Right lobe of liver (tissue), 6 donors: ENCODE data around the gene BAZ2A. TPM values are rescaled to one million over a fixed set of nuclear protein-coding genes. Genes with fewer than 3 reads are reported as not detected.

Experiments
- ATAC-seq, 4 donors: fragments of 200-7000 bp; cut with Tn5 transposase; one replicate each; pipeline ENCODE4 v1.9.1; 2020; ENCODE audit warnings: mild to moderate bottlenecking in 4 of 4, moderate library complexity in 4 of 4
- DNase-seq, 3 donors: peaks; one replicate each; pipeline ENCODE4 v3.0.0-alpha.2; 2020
- H3K27ac ChIP-seq, 3 donors: fragments of 200-600 bp; one replicate each; pipeline ENCODE4 v1.8.0; 2022
- H3K27me3 ChIP-seq, 2 donors: fragments of 200-600 bp; one replicate each; pipeline ENCODE4 v1.8.0; 2022
- H3K36me3 ChIP-seq, 4 donors: fragments of 200-600 bp; sonication (generic) in 1 of 4; one replicate each; pipeline versions ENCODE4 v1.5.1 to v1.8.0; 2017 to 2022; ENCODE audit warnings: control low read depth in 1 of 4
- H3K4me1 ChIP-seq, 4 donors: fragments of 200-600 bp; sonication (generic) in 1 of 4; one replicate each; pipeline versions ENCODE4 v1.5.1 to v1.8.0; 2017 to 2022; ENCODE audit warnings: control low read depth in 1 of 4
- H3K4me3 ChIP-seq, 3 donors: fragments of 200-600 bp; one replicate each; pipeline ENCODE4 v1.8.0; 2022
- H3K9me3 ChIP-seq, 4 donors: fragments of 200-600 bp; sonication (generic) in 1 of 4; one replicate each; pipeline versions ENCODE4 v1.5.1 to v1.8.0; 2017 to 2022; ENCODE audit warnings: control low read depth in 1 of 4
- CTCF ChIP-seq, 4 donors: fragments of 200-600 bp in 3 of 4; fragments of 450-650 bp in 1 of 4; IDR thresholded peaks; one replicate each; pipeline versions ENCODE4 v1.5.1 to v1.8.0; 2016 to 2022; ENCODE audit warnings: antibody characterized with exemption in 4 of 4, mild to moderate bottlenecking in 2 of 4
- POLR2A ChIP-seq: fragments of 450-650 bp; IDR thresholded peaks from one replicate; pipeline ENCODE4 v1.6.1; 2017; ENCODE audit warnings: antibody characterized with exemption, mild to moderate bottlenecking
- WGBS: methylation state at CpG from one replicate; pipeline ENCODE4 v1.1.6; 2018; ENCODE audit warnings: low coverage, low lambda C conversion rate; ENCODE audit not compliant: insufficient coverage; ENCODE audit errors: missing lambda C conversion rate; 5-methylcytosine and 5-hydroxymethylcytosine counted together
- intact Hi-C, 2 donors: fragments of 100-400 bp; cut with DNase I; formaldehyde crosslinking; loops; one replicate each; pipeline versions ENCODE4 v1.11.2 to v1.14.1; 2022
- total RNA-seq, 6 experiments: library from RNA; depleted of rRNA in 2 of 6; stranded (reverse); fragments of >200 nt in 2 of 6; fragmentation: NEBNext Ultra II Directional in 3 of 6; extraction: Animal tissue kit (Norgen Biotek cat#: 25700) in 3 of 6; gene quantifications; one replicate each; pipeline versions ENCODE4 v1.1.0 to v1.2.4, GENCODE V29; 2016 to 2023
- donor health status: DM: no; HTN: yes; CAD: no.
- donor health status: DM: no; HTN: no; CAD: no.
- donor health status: DM: no; HTN: no; CAD: no.
- donor health status: DM: no; HTN: yes; CAD: no.
- donor health status: DM: no; HTN: yes; CAD: no.

Gene BAZ2A
- total RNA-seq, 6 experiments from 2014 or later = 21.8 to 45.7 (median 33.4) TPM

GRCh38 chr12:56636675-56637540 lies 6.8 kb upstream of the BAZ2A start:
- peak; percentile 98 to 99 (median 99) for DNase-seq
- intact Hi-C loops = no loop called here
- H3K9me3 ChIP-seq = no peaks in the 10 kb centered on the region
- H3K4me1 ChIP-seq = peaks cover 0 to 36% (median 14%) of the 10 kb centered on the region in 4 donors
- TF ChIP-seq POLR2A = peak; percentile 26
- peak; percentile 43 to 65 (median 56) for TF ChIP-seq CTCF (IDR thresholded peaks at IDR 0.05)
- H3K27ac ChIP-seq = peak overlapping the region; percentile 84 to 92 (median 90)
- WGBS = 2% methylated on average over 12 of the region's 12 CpGs
- peaks cover 3 to 46% (median 29%) of the 10 kb centered on the region in 4 donors for H3K36me3 ChIP-seq
- ATAC-seq = peak; percentile 75 to 87 (median 80)
- H3K27me3 ChIP-seq = no peaks in the 10 kb centered on the region
- peak overlapping the region; percentile 64 to 88 (median 86) for H3K4me3 ChIP-seq

DNA sequence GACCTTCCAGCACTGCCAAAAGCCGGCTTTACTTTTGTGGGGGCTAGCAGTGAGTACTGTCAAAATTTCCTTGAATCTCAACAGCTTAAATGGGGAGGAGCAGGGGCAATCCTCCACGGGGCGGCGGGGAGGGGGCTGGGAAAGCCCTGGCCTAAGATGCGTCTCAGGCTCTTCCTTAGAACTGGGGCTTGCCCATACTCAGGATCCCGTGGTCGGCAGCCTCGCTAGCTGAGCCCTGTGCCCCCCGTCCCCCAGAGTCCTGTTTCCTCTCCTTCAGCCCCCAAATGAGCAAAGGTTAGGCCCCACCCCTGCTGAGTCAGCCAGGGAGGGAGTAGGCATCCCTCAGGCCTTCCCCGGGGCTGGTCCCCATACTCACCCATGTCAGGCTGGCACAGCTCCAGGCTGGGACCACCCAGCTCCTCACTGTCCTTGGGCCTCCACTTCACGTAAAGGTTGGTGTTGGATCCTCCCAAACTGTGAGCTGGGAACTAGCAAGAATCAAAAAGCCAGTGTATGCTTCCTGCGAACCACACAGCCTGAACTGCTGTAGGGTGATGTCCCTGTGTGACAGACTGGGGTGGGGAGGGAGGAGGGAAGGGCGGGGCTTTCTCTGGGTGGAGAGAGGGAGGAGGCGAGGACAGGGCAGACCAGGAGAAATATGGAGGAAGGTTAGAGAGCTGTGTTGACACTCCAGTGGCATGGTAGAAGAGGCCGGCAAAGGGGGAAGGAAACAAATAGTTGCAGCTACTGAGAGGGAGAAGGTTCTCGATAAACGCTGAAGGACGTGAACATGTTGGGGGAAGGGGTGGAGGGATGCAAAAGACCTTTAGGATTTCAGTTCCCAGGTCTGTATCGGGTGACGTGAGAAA lies 5.9 kb upstream of the BAZ2A start:
- peak overlapping the region; percentile 64 to 88 (median 86) for H3K4me3 ChIP-seq
- no peaks in the 10 kb centered on the region for H3K9me3 ChIP-seq
- WGBS = under 1% methylated on average over 17 of the region's 20 CpGs
- peak; percentile 90 to 94 (median 94) for DNase-seq
- no peaks in the 10 kb centered on the region for H3K27me3 ChIP-seq
- intact Hi-C loops = no loop called here
- ATAC-seq = peak; percentile 73 to 84 (median 75)
- peaks cover 0 to 37% (median 22%) of the 10 kb centered on the region in 4 donors for H3K36me3 ChIP-seq
- H3K27ac ChIP-seq = peak overlapping the region; percentile 84 to 92 (median 90)
- H3K4me1 ChIP-seq = peaks cover 0 to 43% (median 17%) of the 10 kb centered on the region in 4 donors
- TF ChIP-seq POLR2A (no peak), CTCF (IDR thresholded peaks at IDR 0.05) (no peak)

DNA sequence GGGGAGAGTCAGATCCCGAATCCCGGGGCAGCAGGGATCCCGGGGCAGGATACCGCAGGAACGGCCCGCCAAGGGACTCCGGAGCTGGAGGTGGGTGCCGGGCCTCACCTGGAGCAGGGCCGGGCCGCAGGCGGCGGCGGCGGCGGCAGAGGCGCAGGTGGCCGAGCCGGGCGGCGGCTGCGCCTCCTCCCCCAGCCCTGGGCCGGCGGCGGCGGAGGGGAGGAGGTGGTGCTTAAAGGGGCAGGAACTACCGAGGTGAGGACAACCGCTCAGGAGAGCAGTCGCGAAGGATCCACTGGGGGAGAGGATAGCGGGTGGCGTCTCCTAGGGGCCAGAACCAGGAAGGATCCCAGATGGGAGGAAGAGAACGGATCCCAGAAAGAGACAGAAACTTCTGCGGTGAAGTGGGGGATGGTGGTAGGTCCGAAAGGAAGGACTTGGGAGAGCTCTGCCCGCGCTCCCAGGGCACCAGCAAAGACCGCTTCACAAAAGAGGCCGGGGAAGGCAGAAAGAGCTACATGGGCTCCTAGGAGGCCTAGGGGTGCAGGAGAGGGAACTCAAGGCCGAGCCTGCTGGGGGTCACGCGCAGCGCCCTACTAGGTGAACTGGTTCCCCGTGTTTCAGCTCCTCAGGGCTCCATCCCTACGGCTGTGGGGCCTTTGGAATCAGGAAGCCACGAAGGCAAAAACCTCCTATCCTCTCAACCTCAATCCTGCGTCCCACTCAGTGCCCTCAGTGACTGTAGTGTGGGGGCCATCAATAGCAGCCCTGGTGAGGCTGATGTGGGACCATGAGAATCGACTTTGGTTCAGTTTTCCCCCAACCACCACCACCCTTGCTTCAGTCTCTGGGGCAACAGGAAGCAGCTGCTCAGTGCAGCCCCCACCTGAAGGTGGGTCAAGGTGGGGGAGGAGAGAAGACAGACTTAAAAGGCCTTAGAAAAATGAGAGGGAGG lies 5.0 kb upstream of the BAZ2A start:
- Histone ChIP-seq H3K9me3 (no peaks in the 10 kb centered on the region), H3K36me3 (peaks cover 0 to 28% (median 18%) of the 10 kb centered on the region in 4 donors), H3K4me1 (peaks cover 0 to 50% (median 17%) of the 10 kb centered on the region in 4 donors), H3K27ac (peak overlapping the region; percentile 84 to 92 (median 90)), H3K4me3 (peak overlapping the region; percentile 64 to 88 (median 86)), H3K27me3 (no peaks in the 10 kb centered on the region)
- intact Hi-C loops = no loop called here
- WGBS = 0% methylated on average over 20 of the region's 47 CpGs
- TF ChIP-seq POLR2A (peak; percentile 56), CTCF (IDR thresholded peaks at IDR 0.05) (peak; percentile 33 to 48 (median 38))
- ATAC-seq = peak; percentile 41 to 53 (median 52)
- DNase-seq = peak; percentile 84 to 89 (median 87)
